Measurements from ENCODE around the gene SLC41A1.

SLC41A1 gene

GRCh38 chr1:205792481-205792881, 20.5 kb downstream of the SLC41A1 start:
- Histone ChIP-seq H3K79me2 (ENCODE audit: low read length) (no peaks in the 10 kb centered on the region), H3K9me3 (replicated peaks; ENCODE audit: insufficient read depth, low read length) (no peaks in the 10 kb centered on the region), H3K27ac (ENCODE audit: low read length) (no peak overlapping the region), H3K27me3 (replicated peaks; ENCODE audit: insufficient read depth, low read length) (no peaks in the 10 kb centered on the region), H2AFZ (ENCODE audit: low read length) (no peak overlapping the region), H3F3A (ENCODE audit: insufficient read depth, low read length) (no peaks in the 10 kb centered on the region), H3K9me2 (replicated peaks; ENCODE audit: insufficient read depth, low read length) (no peaks in the 10 kb centered on the region), H3K4me2 (ENCODE audit: low read depth, low read length) (no peak overlapping the region), H3K9ac (ENCODE audit: low read length) (no peak overlapping the region), H4K20me1 (ENCODE audit: insufficient read depth, low read length) (no peaks in the 10 kb centered on the region), H3K4me3 (ENCODE audit: low read length) (no peak overlapping the region), H3K4me1 (ENCODE audit: low read length) (no peaks in the 10 kb centered on the region), H3K36me3 (replicated peaks; ENCODE audit: insufficient read depth, low read length) (no peaks in the 10 kb centered on the region)
- no peak for TF ChIP-seq EZH2 (optimal IDR thresholded peaks at IDR 0.05; ENCODE audit: low read depth, low read length)
- no peak for DNase-seq

GRCh38 chr1:205791568-205792180, 21.3 kb downstream of the SLC41A1 start:
- Histone ChIP-seq H3K4me1 (ENCODE audit: low read length) (no peaks in the 10 kb centered on the region), H3K9me3 (replicated peaks; ENCODE audit: insufficient read depth, low read length) (no peaks in the 10 kb centered on the region), H3F3A (ENCODE audit: insufficient read depth, low read length) (no peaks in the 10 kb centered on the region), H3K27ac (ENCODE audit: low read length) (no peak overlapping the region), H3K4me3 (ENCODE audit: low read length) (no peak overlapping the region), H3K36me3 (replicated peaks; ENCODE audit: insufficient read depth, low read length) (no peaks in the 10 kb centered on the region), H3K9ac (ENCODE audit: low read length) (no peak overlapping the region), H2AFZ (ENCODE audit: low read length) (no peak overlapping the region), H3K9me2 (replicated peaks; ENCODE audit: insufficient read depth, low read length) (no peaks in the 10 kb centered on the region), H3K79me2 (ENCODE audit: low read length) (no peaks in the 10 kb centered on the region), H3K27me3 (replicated peaks; ENCODE audit: insufficient read depth, low read length) (no peaks in the 10 kb centered on the region), H4K20me1 (ENCODE audit: insufficient read depth, low read length) (no peaks in the 10 kb centered on the region), H3K4me2 (ENCODE audit: low read depth, low read length) (no peak overlapping the region)
- no peak for TF ChIP-seq EZH2phosphoT487 (IDR thresholded peaks at IDR 0.05; ENCODE audit: low read length)
- TF ChIP-seq EZH2 (optimal IDR thresholded peaks at IDR 0.05; ENCODE audit: low read depth, low read length): no peak
- peak; percentile 97 for TF ChIP-seq CTCF (IDR thresholded peaks at IDR 0.05; ENCODE audit: low read length)
- DNase-seq: peak; percentile 72

- Histone ChIP-seq H3K9me3 (replicated peaks; ENCODE audit: insufficient read depth, low read length) (no peaks in the 10 kb centered on the region), H3K36me3 (replicated peaks; ENCODE audit: insufficient read depth, low read length) (no peaks in the 10 kb centered on the region), H3K4me3 (ENCODE audit: low read length) (no peak overlapping the region), H3F3A (ENCODE audit: insufficient read depth, low read length) (no peaks in the 10 kb centered on the region), H3K27ac (ENCODE audit: low read length) (no peak overlapping the region), H3K9ac (ENCODE audit: low read length) (no peak overlapping the region), H3K9me2 (replicated peaks; ENCODE audit: insufficient read depth, low read length) (no peaks in the 10 kb centered on the region), H3K27me3 (replicated peaks; ENCODE audit: insufficient read depth, low read length) (no peaks in the 10 kb centered on the region), H2AFZ (ENCODE audit: low read length) (no peak overlapping the region), H3K4me1 (ENCODE audit: low read length) (no peaks in the 10 kb centered on the region), H3K79me2 (ENCODE audit: low read length) (no peaks in the 10 kb centered on the region), H3K4me2 (ENCODE audit: low read depth, low read length) (no peak overlapping the region), H4K20me1 (ENCODE audit: insufficient read depth, low read length) (no peaks in the 10 kb centered on the region)
- DNase-seq: no peak
- no peak for TF ChIP-seq CTCF (IDR thresholded peaks at IDR 0.05; ENCODE audit: low read length)
- TF ChIP-seq EZH2 (optimal IDR thresholded peaks at IDR 0.05; ENCODE audit: low read depth, low read length): no peak
- no peak for TF ChIP-seq EZH2phosphoT487 (IDR thresholded peaks at IDR 0.05; ENCODE audit: low read length)
Observed at GRCh38 chr1:205787287-205787916, 25.6 kb downstream of the SLC41A1 start.

GRCh38 chr1:205786601-205787000, 26.4 kb downstream of the SLC41A1 start:
- Histone ChIP-seq H3K9me3 (replicated peaks; ENCODE audit: insufficient read depth, low read length) (no peaks in the 10 kb centered on the region), H4K20me1 (ENCODE audit: insufficient read depth, low read length) (no peaks in the 10 kb centered on the region), H3K9ac (ENCODE audit: low read length) (no peak overlapping the region), H3K36me3 (replicated peaks; ENCODE audit: insufficient read depth, low read length) (no peaks in the 10 kb centered on the region), H3K9me2 (replicated peaks; ENCODE audit: insufficient read depth, low read length) (no peaks in the 10 kb centered on the region), H3K4me3 (ENCODE audit: low read length) (no peak overlapping the region), H3F3A (ENCODE audit: insufficient read depth, low read length) (no peaks in the 10 kb centered on the region), H2AFZ (ENCODE audit: low read length) (no peak overlapping the region), H3K27ac (ENCODE audit: low read length) (no peak overlapping the region), H3K4me2 (ENCODE audit: low read depth, low read length) (no peak overlapping the region), H3K27me3 (replicated peaks; ENCODE audit: insufficient read depth, low read length) (no peaks in the 10 kb centered on the region), H3K79me2 (ENCODE audit: low read length) (no peaks in the 10 kb centered on the region), H3K4me1 (ENCODE audit: low read length) (no peaks in the 10 kb centered on the region)
- TF ChIP-seq EZH2 (optimal IDR thresholded peaks at IDR 0.05; ENCODE audit: low read depth, low read length) (no peak), EZH2phosphoT487 (IDR thresholded peaks at IDR 0.05; ENCODE audit: low read length) (no peak), CTCF (IDR thresholded peaks at IDR 0.05; ENCODE audit: low read length) (no peak)
- no peak for DNase-seq
